IPS-20b (cell line): ENCODE results near the gene AFF1.
A peak's percentile ranks its signal among the peaks of the same experiment; 100 is the strongest.

Source experiments
- H3K27ac ChIP-seq: one replicate; pipeline ENCODE4 v1.5.1; 2013; ENCODE audit warnings: low read length
- H3K27me3 ChIP-seq: 2 replicates; pipeline ENCODE4 v1.6.1; 2013; ENCODE audit warnings: mild to moderate bottlenecking, low read length, inconsistent platforms; ENCODE audit not compliant: insufficient read depth
- H3K36me3 ChIP-seq: 2 replicates; pipeline ENCODE4 v1.6.1; 2013; ENCODE audit warnings: low read depth, mild to moderate bottlenecking, inconsistent platforms, low read length, moderate library complexity; ENCODE audit not compliant: insufficient read depth
- H3K4me1 ChIP-seq: 2 replicates; pipeline ENCODE4 v1.6.1; 2013; ENCODE audit warnings: mild to moderate bottlenecking, control low read depth, inconsistent platforms, low read length, moderate library complexity; ENCODE audit not compliant: insufficient read depth
- H3K4me3 ChIP-seq: 2 replicates; pipeline ENCODE4 v1.5.1; 2013; ENCODE audit warnings: mild to moderate bottlenecking, low read length, inconsistent platforms
- H3K9ac ChIP-seq: 2 replicates; pipeline ENCODE4 v1.6.1; 2013; ENCODE audit warnings: low read depth, mild to moderate bottlenecking, inconsistent platforms, low read length, moderate library complexity
- H3K9me3 ChIP-seq: 2 replicates; pipeline ENCODE4 v1.6.1; 2013; ENCODE audit warnings: mild to moderate bottlenecking, low read depth, low read length, inconsistent platforms; ENCODE audit not compliant: insufficient read depth

AFF1 gene

GRCh38 chr4:86926435-86927086 lies 8.2 kb upstream of the AFF1 start:
- no peaks in the 10 kb centered on the region for H3K9me3 ChIP-seq
- no peak overlapping the region for H3K4me3 ChIP-seq
- H3K27ac ChIP-seq = no peak overlapping the region
- no peaks in the 10 kb centered on the region for H3K4me1 ChIP-seq
- H3K9ac ChIP-seq = no peak overlapping the region
- no peaks in the 10 kb centered on the region for H3K27me3 ChIP-seq
- H3K36me3 ChIP-seq = no peaks in the 10 kb centered on the region

- no peaks in the 10 kb centered on the region for H3K4me1 ChIP-seq
- no peak overlapping the region for H3K9ac ChIP-seq
- no peaks in the 10 kb centered on the region for H3K27me3 ChIP-seq
- H3K27ac ChIP-seq = no peak overlapping the region
- H3K36me3 ChIP-seq = no peaks in the 10 kb centered on the region
- H3K9me3 ChIP-seq = no peaks in the 10 kb centered on the region
- H3K4me3 ChIP-seq = no peak overlapping the region
Observed at GRCh38 chr4:86927843-86928395, 6.9 kb upstream of the AFF1 start.

GRCh38 chr4:86928400-86929255 lies 6.2 kb upstream of the AFF1 start:
- Histone ChIP-seq H3K36me3 (no peaks in the 10 kb centered on the region), H3K9ac (no peak overlapping the region), H3K27ac (no peak overlapping the region), H3K4me1 (peaks cover 2% of the 10 kb centered on the region; the same call in 1 of the 2 replicates), H3K4me3 (no peak overlapping the region), H3K9me3 (no peaks in the 10 kb centered on the region), H3K27me3 (no peaks in the 10 kb centered on the region)

GRCh38 chr4:86934147-86934770 lies 552 bp upstream of the AFF1 start:
- Histone ChIP-seq H3K4me3 (peak overlapping the region; percentile 95), H3K9me3 (no peaks in the 10 kb centered on the region), H3K36me3 (no peaks in the 10 kb centered on the region), H3K27ac (peak overlapping the region; percentile 59), H3K4me1 (peaks cover 17% of the 10 kb centered on the region; the same call in 1 of the 2 replicates), H3K9ac (peak overlapping the region; percentile 81; the same call in 1 of the 2 replicates), H3K27me3 (no peaks in the 10 kb centered on the region; the same call in 1 of the 2 replicates)

- H3K9ac ChIP-seq = peak overlapping the region; percentile 84
- peak overlapping the region; percentile 95 for H3K4me3 ChIP-seq
- H3K9me3 ChIP-seq = no peaks in the 10 kb centered on the region
- peak overlapping the region; percentile 35 for H3K27ac ChIP-seq
- H3K4me1 ChIP-seq = peaks cover 24% of the 10 kb centered on the region; the same call in 1 of the 2 replicates
- H3K27me3 ChIP-seq = no peaks in the 10 kb centered on the region; the same call in 1 of the 2 replicates
- H3K36me3 ChIP-seq = no peaks in the 10 kb centered on the region
Observed at GRCh38 chr4:86935566-86935852, 698 bp downstream of the AFF1 start.

DNA sequence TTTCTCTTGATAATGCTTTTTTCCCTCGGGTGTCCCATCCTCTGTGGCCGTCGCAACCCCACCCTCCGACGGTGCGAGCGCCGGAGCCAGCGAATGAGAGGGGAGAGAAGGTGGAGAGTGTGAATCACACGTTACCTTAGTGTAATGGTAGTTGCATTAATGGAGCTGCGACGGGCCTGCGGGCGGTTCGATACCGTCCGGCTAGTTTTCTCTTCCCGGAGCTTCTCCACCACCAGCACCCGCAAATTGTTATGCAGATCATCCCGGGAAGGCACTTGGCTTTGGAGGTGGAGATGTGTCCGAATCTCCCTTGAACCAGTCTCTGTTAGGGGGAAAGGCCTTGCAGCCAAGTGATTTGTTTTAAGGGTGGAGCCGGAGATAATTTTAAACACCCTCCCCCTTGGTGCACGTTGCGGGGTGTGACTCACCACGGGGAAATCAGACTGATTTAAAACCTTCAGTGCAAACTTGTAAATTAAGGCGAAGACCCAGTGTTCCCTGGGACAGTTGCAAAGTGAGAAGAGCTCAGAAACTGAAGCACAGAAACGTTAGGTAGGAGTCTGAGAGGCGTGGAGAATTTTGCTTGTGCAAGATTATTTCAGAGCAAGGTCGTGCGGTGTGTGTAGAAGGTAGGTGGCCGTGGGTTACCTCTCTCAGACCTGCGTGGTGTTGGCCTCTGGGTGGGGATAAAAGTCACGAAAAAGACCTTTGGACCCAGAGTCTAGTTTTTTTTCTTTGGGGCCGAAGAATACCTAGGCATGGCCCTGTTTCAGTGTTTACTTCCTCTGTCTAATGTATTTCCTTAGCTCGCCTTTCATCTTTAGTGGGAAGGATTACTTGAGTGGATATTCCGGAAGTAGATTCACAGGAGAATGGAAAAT lies 1.3 kb downstream of the AFF1 start:
- peaks cover 24% of the 10 kb centered on the region; the same call in 1 of the 2 replicates for H3K4me1 ChIP-seq
- peak overlapping the region; percentile 95 for H3K4me3 ChIP-seq
- H3K9ac ChIP-seq = peak overlapping the region; percentile 84
- no peaks in the 10 kb centered on the region for H3K36me3 ChIP-seq
- no peaks in the 10 kb centered on the region for H3K9me3 ChIP-seq
- H3K27ac ChIP-seq = peak overlapping the region; percentile 35
- H3K27me3 ChIP-seq = no peaks in the 10 kb centered on the region; the same call in 1 of the 2 replicates

GRCh38 chr4:86938771-86939520 lies 4.1 kb downstream of the AFF1 start:
- Histone ChIP-seq H3K9ac (no peak overlapping the region; the same call in 1 of the 2 replicates), H3K4me1 (peaks cover 30% of the 10 kb centered on the region), H3K4me3 (peak overlapping the region; percentile 2; the same call in 1 of the 2 replicates), H3K27me3 (no peaks in the 10 kb centered on the region; the same call in 1 of the 2 replicates), H3K36me3 (no peaks in the 10 kb centered on the region), H3K9me3 (no peaks in the 10 kb centered on the region), H3K27ac (no peak overlapping the region)

GRCh38 chr4:86939729-86940575 lies 5.1 kb downstream of the AFF1 start:
- Histone ChIP-seq H3K9me3 (no peaks in the 10 kb centered on the region), H3K27me3 (no peaks in the 10 kb centered on the region; the same call in 1 of the 2 replicates), H3K27ac (no peak overlapping the region), H3K9ac (peak overlapping the region; percentile 9; the same call in 1 of the 2 replicates), H3K4me3 (0 out of 2 replicates have a peak overlapping the region, but pooled peaks have one; percentile 2), H3K36me3 (no peaks in the 10 kb centered on the region), H3K4me1 (peaks cover 30% of the 10 kb centered on the region)

DNA sequence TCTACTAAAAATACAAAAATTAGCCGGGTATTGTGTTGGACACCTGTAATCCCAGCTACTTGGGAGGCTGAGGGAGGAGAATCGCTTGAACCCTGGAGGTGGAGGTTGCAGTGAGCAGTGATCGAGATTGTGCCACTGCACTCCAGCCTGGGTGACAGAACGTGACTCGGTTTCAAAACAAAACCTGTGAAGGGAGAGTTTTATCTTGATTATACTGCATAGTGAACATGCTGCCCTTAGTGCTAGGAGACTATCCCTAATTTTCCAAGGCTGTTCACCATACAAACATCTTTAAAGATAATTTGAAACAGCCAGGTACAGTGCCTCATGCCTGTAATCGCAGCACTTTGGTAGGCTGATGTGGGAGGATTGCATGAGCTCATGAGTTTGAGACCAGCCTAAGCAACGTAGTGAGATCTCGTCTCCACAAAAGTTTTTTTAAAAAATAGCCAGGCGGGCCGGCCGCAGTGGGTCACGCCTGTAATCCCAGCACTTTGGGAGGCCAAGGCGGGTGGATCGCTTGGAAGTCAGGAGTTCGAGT lies 6.2 kb downstream of the AFF1 start:
- Histone ChIP-seq H3K27ac (no peak overlapping the region), H3K27me3 (no peaks in the 10 kb centered on the region; the same call in 1 of the 2 replicates), H3K4me1 (peaks cover 36% of the 10 kb centered on the region), H3K4me3 (no peak overlapping the region), H3K9ac (no peak overlapping the region), H3K36me3 (no peaks in the 10 kb centered on the region), H3K9me3 (no peaks in the 10 kb centered on the region)
